KBM-7 (cell line): ENCODE measurements around the gene ANK3.

Source experiments
- DNase-seq: peaks from one replicate; pipeline ENCODE4 v3.0.0-alpha.2; 2015
- in situ Hi-C: fragments of 300-500 bp; cut with MboI; formaldehyde crosslinking; loops from 2 replicates; pipeline ENCODE4 v1.14.3; 2020; ENCODE audit warnings: low sequenced_read_pairs, low pct_unique_long_range_greater_than_20kb, mixed read lengths

Gene ANK3

DNA sequence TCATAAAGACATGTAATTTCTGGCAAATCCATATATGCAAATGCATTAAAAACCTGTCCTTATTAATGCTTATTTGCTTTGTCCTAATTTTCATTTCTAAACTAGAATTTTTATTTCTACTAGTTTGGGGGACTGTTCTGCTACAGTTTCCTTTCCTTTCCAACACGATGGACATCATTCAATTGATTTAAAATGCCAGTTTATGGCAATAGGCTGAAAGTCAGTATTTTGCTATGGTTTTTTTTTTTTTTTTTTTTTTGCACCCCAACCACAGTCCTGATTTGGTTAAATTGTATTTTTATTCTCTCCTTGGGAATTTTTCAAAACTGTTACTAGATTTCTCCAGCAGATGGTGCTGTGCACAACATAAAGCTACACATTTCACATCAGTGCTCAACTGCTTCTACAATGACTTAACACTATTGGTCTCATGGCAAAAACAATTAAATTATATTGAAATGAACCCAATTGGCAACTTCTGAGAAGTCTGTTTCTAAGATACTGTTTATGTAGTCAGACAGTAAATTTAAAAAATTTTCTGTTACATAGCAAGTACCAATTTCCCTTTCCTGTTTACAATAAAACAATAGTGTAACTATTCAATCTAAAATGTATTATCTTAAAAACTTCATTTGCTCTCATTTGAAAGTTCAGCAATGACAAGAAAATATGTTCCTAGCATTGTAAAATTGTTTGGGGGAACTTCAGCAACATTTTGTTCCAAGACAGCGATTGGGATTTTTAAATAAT lies 289.5 kb downstream of the ANK3 start:
- in situ Hi-C loops, result no loop called here
- peak; percentile 67 for DNase-seq

- in situ Hi-C loops, result no loop called here
- DNase-seq, result peak; percentile 37
These were observed 290.7 kb downstream of the ANK3 start for GRCh38 chr10:60098677-60099601.

DNA sequence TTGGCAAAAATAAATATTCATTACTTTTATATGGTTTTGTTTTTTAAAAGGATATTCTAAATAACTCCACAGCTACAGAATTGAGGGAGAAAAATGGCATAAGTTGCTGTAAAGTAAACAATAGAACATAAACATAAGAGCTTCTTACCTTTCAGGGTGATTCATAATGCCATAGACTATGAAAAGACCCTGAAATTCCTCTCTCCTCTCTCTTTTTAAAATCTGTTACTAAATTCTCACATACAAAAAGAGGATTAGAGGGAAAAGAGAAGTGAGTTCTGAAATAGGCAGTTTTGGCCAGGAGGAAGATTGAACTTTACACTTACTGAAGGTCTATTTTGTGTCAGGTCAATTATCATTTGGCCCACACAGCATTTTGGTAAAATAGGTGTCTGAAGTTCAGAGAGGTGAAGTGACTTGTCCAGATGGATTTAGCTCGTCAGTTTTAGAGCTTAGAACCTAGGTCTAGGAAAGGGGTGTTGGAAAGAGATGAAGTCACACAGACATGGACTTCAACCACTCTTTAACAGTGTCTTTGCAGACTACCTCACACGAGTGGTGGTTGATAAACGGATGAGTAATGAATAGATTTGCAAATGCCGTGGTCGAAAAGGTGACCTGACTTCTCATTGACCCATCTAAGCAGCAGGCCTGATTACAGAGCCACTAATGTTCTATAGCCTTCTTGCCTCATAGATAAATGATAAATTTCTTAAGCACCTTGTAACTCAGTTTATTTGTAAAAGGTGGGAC lies 292.7 kb downstream of the ANK3 start:
- DNase-seq, result no peak
- in situ Hi-C loops, result no loop called here

DNA sequence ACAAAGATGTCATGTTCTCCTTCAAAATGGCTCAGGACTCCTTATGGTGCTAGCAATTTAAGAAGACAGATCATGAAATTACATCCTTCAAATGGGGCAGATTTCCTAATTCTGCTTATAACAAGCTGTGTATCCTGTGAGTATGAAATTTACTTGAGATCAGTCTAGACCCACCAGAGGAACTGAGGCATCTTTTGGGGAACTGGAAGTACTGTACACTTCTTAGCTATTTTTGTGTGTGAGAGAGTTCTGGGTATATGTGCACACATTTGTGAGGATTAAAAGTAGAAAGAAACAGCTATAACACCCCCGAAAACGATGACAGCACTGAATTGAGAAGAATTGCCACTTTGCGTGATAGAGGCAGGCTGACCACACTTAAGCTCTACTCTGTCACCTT lies 296.4 kb downstream of the ANK3 start:
- in situ Hi-C loops, result no loop called here
- no peak for DNase-seq

DNA sequence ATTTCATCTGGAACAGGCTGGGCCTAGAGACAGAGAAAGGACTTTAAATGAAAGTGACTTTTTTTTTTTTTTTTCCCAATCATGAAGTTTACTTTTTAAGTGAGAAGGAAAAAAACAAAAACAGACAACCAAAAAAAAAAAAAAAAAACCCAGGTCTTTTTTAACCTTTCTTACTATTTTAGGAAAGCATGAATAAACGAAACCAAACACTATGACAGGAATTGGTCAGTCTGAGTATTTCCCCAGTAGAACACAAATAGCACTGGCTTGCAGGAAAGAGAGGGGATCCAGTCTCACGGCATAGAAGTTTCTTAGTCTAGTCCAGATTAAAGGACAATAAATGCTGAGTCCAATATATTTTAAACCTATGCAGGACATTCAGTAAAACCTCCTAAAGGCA lies 302.8 kb downstream of the ANK3 start:
- no peak for DNase-seq
- in situ Hi-C loops, result no loop called here

- in situ Hi-C loops, result no loop called here
- DNase-seq, result no peak
These were observed 303.3 kb downstream of the ANK3 start for GRCh38 chr10:60086421-60086820.

GRCh38 chr10:60082744-60083344 lies 306.8 kb downstream of the ANK3 start:
- no peak for DNase-seq
- in situ Hi-C loops, result no loop called here

- in situ Hi-C loops, result no loop called here
These were observed 307.3 kb downstream of the ANK3 start for GRCh38 chr10:60082341-60082740.

GRCh38 chr10:60073781-60074656 lies 315.7 kb downstream of the ANK3 start:
- in situ Hi-C loops, result no loop called here
- no peak for DNase-seq

More at GRCh38 chr10:60082341-60082740, 307.3 kb downstream of the ANK3 start:
- DNase-seq, result no peak

DNA sequence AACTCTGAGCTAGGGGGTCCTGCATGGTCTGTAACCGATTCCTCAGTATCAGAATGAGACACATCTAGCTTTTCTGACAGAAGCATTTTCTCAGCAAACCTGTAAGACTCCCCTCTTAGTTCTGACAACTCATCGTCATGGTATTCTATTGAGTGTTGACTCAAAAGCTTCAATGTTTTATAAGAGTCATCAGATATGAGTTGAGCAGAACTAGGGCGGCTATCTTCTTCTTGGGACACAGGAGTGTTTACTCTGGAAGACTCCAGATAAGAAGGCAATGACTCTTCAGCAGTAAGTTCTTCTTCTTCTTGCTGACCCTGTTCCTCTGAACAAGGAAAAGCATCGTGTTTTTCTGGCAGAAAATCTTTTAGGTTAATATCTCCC lies 316.3 kb downstream of the ANK3 start:
- DNase-seq, result no peak
- in situ Hi-C loops, result no loop called here

- in situ Hi-C loops, result no loop called here
- no peak for DNase-seq
These were observed 320.4 kb downstream of the ANK3 start for GRCh38 chr10:60069311-60069710.

GRCh38 chr10:60050366-60050765 lies 339.3 kb downstream of the ANK3 start:
- in situ Hi-C loops, result no loop called here
- peak; percentile 26 for DNase-seq

DNA sequence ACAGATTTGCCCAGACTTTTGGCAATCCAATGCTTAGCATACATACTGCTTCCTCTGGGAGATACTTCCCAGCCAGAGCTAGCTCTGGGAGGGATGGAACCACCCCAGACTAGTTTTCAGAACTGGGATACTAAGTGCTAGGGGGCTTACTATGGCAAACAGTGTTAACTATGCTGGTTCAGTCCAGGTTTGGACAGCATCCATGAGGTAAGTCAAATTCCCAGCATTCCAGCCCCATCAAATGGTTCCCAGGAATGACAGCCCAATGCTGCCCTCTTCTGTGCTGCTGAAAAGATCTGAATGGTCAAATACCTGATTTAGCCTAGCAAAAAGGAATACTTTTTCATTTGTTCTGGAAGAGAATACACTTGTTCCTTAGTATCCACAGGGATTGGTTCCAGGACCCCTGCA lies 341.6 kb downstream of the ANK3 start:
- in situ Hi-C loops, result loop anchor here (25.0 kb wide), 1 partner anchor 411 kb away; no protein-coding TSS in a partner anchor
- DNase-seq, result no peak

GRCh38 chr10:60045571-60045970 lies 344.1 kb downstream of the ANK3 start:
- in situ Hi-C loops, result loop anchor here (25.0 kb wide), 1 partner anchor 408 kb away; no protein-coding TSS in a partner anchor
- DNase-seq, result no peak

DNA sequence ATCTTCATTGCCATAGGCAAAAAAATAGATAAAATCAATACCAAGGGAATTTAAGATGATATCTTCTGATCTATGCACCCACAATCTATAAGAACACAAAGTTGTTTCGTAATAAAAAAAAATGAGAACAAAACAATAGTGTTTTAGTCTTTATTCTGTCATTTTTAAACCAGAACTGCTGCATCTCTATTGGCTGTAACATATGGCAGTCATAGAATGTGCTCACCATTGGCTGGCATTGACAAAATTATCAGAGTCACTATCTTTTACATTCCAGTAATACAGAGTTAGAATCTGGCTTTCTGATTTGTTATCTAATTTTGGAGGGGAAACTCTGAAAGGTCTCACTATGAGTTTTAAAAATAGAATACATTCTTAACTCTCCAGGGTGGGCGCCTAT lies 344.7 kb downstream of the ANK3 start:
- in situ Hi-C loops, result loop anchor here (25.0 kb wide), 1 partner anchor 408 kb away; no protein-coding TSS in a partner anchor
- no peak for DNase-seq

DNA sequence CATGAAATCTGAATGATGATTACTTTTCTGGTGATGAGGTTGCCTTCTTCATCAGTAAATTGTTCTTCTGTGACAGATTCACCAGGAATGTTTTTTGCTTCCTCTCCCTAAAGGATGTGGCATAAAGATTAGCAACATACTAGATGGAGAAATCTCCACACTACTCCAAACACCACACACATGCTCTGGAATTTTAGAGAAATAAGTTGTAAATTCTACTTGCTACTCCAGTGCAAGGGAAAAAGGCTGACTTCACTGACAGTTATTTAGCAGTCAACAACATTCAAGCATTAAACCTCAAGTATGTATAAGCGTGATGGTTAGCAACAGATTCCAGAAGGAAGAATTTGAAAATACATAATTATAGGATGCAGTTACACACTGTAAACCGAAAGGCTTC lies 345.4 kb downstream of the ANK3 start:
- no peak for DNase-seq
- in situ Hi-C loops, result loop anchor here (25.0 kb wide), 1 partner anchor 407 kb away; no protein-coding TSS in a partner anchor

GRCh38 chr10:60043561-60044241 lies 346.0 kb downstream of the ANK3 start:
- in situ Hi-C loops, result loop anchor here (25.0 kb wide), 1 partner anchor 406 kb away; no protein-coding TSS in a partner anchor
- no peak for DNase-seq
